ENCODE measurements around the gene CHST4.
A peak's percentile ranks its signal among the peaks of the same experiment; 100 is the strongest.
"Not testable (repeated sequence)": the region's sequence is repeated elsewhere in the genome, so short reads cannot be mapped to it uniquely, and the experiment has no call there.

The CHST4 gene

GRCh38 chr16:71526111-71526631 is at the start of gene CHST4:
TSS of gene CHST4 (plus strand) at chr16:71526426. CDS start at chr16:71536678, 10,252 bp downstream.
- DNase-seq, result no peak

GRCh38 chr16:71476457-71477124 is 49.6 kb upstream of the CHST4 start:
- no peak for DNase-seq

GRCh38 chr16:71479420-71479819 is 46.8 kb upstream of the CHST4 start:
- peak; percentile 75 for DNase-seq

GRCh38 chr16:71480956-71481355 is 45.3 kb upstream of the CHST4 start:
- DNase-seq, result no peak

- no peak for DNase-seq
These were observed 43.7 kb upstream of the CHST4 start for GRCh38 chr16:71482569-71482968.

GRCh38 chr16:71484006-71484893 is 42.0 kb upstream of the CHST4 start:
- DNase-seq, result peak; percentile 94

GRCh38 chr16:71489122-71489521 is 37.1 kb upstream of the CHST4 start, which contains the start of gene ZNF19:
TSS of gene ZNF19 (minus strand) at chr16:71489324. CDS start at chr16:71482114, 7,210 bp downstream.
- DNase-seq, result no peak

- DNase-seq, result no peak
These were observed 35.9 kb upstream of the CHST4 start for GRCh38 chr16:71490361-71490760.

GRCh38 chr16:71491054-71491453 is 35.2 kb upstream of the CHST4 start:
- DNase-seq, result no peak

GRCh38 chr16:71492786-71493185 is 33.4 kb upstream of the CHST4 start:
- DNase-seq, result no peak

GRCh38 chr16:71493213-71493612 is 33.0 kb upstream of the CHST4 start:
- no peak for DNase-seq

- DNase-seq, result no peak
These were observed 28.2 kb upstream of the CHST4 start for GRCh38 chr16:71498031-71498430.

- peak; percentile 74 for DNase-seq
These were observed 26.4 kb upstream of the CHST4 start for GRCh38 chr16:71499775-71500364.

- no peak for DNase-seq
These were observed 25.3 kb upstream of the CHST4 start for GRCh38 chr16:71500964-71501363.

GRCh38 chr16:71501547-71501946 is 24.7 kb upstream of the CHST4 start:
- no peak for DNase-seq

- DNase-seq, result not testable (repeated sequence)
These were observed 22.2 kb upstream of the CHST4 start for GRCh38 chr16:71504051-71504450.

GRCh38 chr16:71504901-71505300 is 21.3 kb upstream of the CHST4 start:
- peak; percentile 14 for DNase-seq

- DNase-seq, result no peak
These were observed 19.2 kb upstream of the CHST4 start for GRCh38 chr16:71507061-71507460.

- peak; percentile 51 for DNase-seq
These were observed 12.9 kb upstream of the CHST4 start for GRCh38 chr16:71513302-71513701.

- DNase-seq, result no peak
These were observed 11.8 kb upstream of the CHST4 start for GRCh38 chr16:71514476-71514875.

GRCh38 chr16:71515026-71515425 is 11.2 kb upstream of the CHST4 start:
- DNase-seq, result no peak

- no peak for DNase-seq
These were observed 5.7 kb upstream of the CHST4 start for GRCh38 chr16:71520550-71520949.
